Bronchial epithelial cell (primary cell): ENCODE data around the gene ZBTB5. TPM values are rescaled to one million over a fixed set of nuclear protein-coding genes. Genes with fewer than 3 reads are reported as not detected.
A peak's percentile ranks its signal among the peaks of the same experiment; 100 is the strongest.
"Not testable (repeated sequence)": the region's sequence is repeated elsewhere in the genome, so short reads cannot be mapped to it uniquely, and the experiment has no call there.

Experiments used
- DNase-seq: peaks from one replicate; pipeline ENCODE4 v3.0.0-alpha.2; 2010; ENCODE audit warnings: low read depth
- FAIRE-seq: peaks from 2 replicates; lab custom pipeline; 2011; peaks lifted over from hg19 to GRCh38; lab: Jason Lieb, UNC
- H3K27me3 ChIP-seq: 2 replicates; pipeline ENCODE4 v1.5.1; 2011; ENCODE audit warnings: low read length; ENCODE audit not compliant: control insufficient read depth, insufficient read depth
- H3K36me3 ChIP-seq: 2 replicates; pipeline ENCODE4 v1.5.1; 2011; ENCODE audit warnings: low read length; ENCODE audit not compliant: control insufficient read depth, insufficient read depth
- H3K4me3 ChIP-seq: 2 replicates; pipeline ENCODE4 v1.5.1; 2011; ENCODE audit warnings: mild to moderate bottlenecking, low read depth, low read length, control low read depth
- total RNA-seq: library from RNA; depleted of rRNA; stranded (reverse); fragments of >200 nt; gene quantifications from 2 replicates; pipeline ENCODE4 v1.2.1, GENCODE V29; 2014
- TF ChIP-seq, protein P1 (sequence below): IDR thresholded peaks from 2 replicates; pipeline ENCODE4 v1.5.1; 2011; ENCODE audit warnings: mild to moderate bottlenecking, moderate library complexity, low read length, control low read depth, inconsistent platforms; ENCODE audit not compliant: insufficient read depth, severe bottlenecking

The ZBTB5 gene
- total RNA-seq, 1 donor from 2014 or later: 8.2 TPM

DNA sequence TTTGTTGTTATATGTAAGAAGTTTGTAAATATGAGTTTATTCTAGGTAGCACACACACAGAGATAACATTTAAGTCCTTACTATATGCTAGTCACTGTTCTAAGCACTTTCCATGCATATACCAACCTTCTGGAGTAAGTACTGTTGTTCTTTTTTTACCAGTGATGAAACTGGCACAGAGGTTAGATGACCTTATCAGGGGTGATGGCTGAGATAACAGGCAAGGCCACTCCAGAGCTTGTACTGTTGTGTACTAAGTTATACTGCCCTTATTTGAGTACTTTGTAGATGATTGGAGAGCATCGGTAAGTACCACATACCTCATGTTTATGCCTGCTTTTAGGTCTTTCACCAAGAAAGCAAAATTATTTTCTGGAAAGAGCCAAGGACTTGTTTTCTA lies 26.7 kb upstream of the ZBTB5 start:
- H3K36me3 ChIP-seq: peaks cover 18% of the 10 kb centered on the region
- FAIRE-seq: no peak
- TF ChIP-seq, protein P1, sequence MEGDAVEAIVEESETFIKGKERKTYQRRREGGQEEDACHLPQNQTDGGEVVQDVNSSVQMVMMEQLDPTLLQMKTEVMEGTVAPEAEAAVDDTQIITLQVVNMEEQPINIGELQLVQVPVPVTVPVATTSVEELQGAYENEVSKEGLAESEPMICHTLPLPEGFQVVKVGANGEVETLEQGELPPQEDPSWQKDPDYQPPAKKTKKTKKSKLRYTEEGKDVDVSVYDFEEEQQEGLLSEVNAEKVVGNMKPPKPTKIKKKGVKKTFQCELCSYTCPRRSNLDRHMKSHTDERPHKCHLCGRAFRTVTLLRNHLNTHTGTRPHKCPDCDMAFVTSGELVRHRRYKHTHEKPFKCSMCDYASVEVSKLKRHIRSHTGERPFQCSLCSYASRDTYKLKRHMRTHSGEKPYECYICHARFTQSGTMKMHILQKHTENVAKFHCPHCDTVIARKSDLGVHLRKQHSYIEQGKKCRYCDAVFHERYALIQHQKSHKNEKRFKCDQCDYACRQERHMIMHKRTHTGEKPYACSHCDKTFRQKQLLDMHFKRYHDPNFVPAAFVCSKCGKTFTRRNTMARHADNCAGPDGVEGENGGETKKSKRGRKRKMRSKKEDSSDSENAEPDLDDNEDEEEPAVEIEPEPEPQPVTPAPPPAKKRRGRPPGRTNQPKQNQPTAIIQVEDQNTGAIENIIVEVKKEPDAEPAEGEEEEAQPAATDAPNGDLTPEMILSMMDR: no peak

GRCh38 chr9:37486616-37487548 lies 21.6 kb upstream of the ZBTB5 start:
- peak; percentile 88 for DNase-seq
- FAIRE-seq: peak; percentile 28
- TF ChIP-seq, protein P1: no peak
- H3K36me3 ChIP-seq: peaks cover 4% of the 10 kb centered on the region
- no peaks in the 10 kb centered on the region for H3K27me3 ChIP-seq
- H3K4me3 ChIP-seq: peak overlapping the region; percentile 79

More for the DNA sequence above, 26.7 kb upstream of the ZBTB5 start:
- no peak for DNase-seq
- H3K4me3 ChIP-seq: no peak overlapping the region
- no peaks in the 10 kb centered on the region for H3K27me3 ChIP-seq

GRCh38 chr9:37486256-37486615 lies 21.0 kb upstream of the ZBTB5 start:
- no peaks in the 10 kb centered on the region for H3K27me3 ChIP-seq
- FAIRE-seq (no peak), DNase-seq (no peak)
- TF ChIP-seq, protein P1: no peak
- H3K36me3 ChIP-seq: peaks cover 4% of the 10 kb centered on the region
- H3K4me3 ChIP-seq: peak overlapping the region; percentile 79

- TF ChIP-seq, protein P1: no peak
- FAIRE-seq: no peak
- peak; percentile 93 for DNase-seq
Measured at GRCh38 chr9:37485389-37486255, 20.4 kb upstream of the ZBTB5 start, which contains the start of gene POLR1E. TSS of gene POLR1E (plus strand) at chr9:37485948. CDS start at chr9:37486048, 100 bp downstream.

DNA sequence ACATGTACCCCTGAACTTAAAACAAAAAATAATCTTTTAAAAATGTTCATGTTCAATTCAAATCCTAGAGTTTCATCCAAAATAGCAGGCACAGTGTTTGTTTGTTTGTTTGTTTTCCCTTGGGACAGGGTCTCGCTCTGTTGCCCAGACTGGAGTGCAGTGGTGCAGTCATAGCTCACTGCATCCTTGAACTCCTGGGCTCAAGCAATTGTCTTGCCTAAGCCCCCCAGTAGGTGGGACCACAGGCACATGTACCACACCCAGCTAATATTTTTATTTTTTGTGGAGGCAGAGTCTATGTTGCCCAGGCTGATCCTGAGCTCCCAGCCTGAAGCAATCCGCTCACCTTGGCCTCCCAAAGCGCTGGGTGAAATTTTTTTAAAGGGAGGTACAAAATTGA lies 15.5 kb upstream of the ZBTB5 start:
- Histone ChIP-seq H3K36me3 (no peaks in the 10 kb centered on the region), H3K4me3 (no peak overlapping the region), H3K27me3 (no peaks in the 10 kb centered on the region)
- FAIRE-seq (no peak), DNase-seq (no peak)
- TF ChIP-seq, protein P1: no peak

More at GRCh38 chr9:37485389-37486255, 20.4 kb upstream of the ZBTB5 start, which contains the start of gene POLR1E:
- Histone ChIP-seq H3K27me3 (no peaks in the 10 kb centered on the region), H3K4me3 (peak within 1 kb of the TSS; percentile 79), H3K36me3 (peaks cover 4% of the 10 kb centered on the region)

- not testable (repeated sequence) for H3K27me3 ChIP-seq, FAIRE-seq, DNase-seq, H3K36me3 ChIP-seq, H3K4me3 ChIP-seq
Measured at GRCh38 chr9:37477987-37478619, 12.9 kb upstream of the ZBTB5 start.

DNA sequence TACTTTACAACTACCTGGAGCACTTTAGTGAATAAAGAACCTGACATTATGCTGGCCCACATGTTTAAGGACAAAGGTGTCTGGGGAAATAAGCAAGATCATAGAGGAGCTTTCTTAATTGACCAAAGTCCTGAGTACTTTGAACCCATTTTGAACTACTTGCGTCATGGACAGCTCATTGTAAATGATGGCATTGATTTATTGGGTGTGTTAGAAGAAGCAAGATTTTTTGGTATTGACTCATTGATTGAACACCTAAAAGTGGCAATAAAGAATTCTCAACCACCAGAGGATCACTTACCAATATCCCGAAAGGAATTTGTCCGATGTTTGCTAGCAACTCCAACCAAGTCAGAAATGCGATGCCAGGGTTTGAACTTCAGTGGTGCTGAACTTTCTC lies 12.2 kb upstream of the ZBTB5 start:
- not testable (repeated sequence) for FAIRE-seq, H3K4me3 ChIP-seq, H3K27me3 ChIP-seq, H3K36me3 ChIP-seq, DNase-seq
